GM12891 (cell line): Measurements from ENCODE around the gene CHPF.

Experiments used
- POLR2A ChIP-seq: IDR thresholded peaks from 2 replicates; pipeline ENCODE4 v1.6.1; 2011; ENCODE audit warnings: low read depth, low read length, control low read depth
- POLR2AphosphoS5 ChIP-seq: IDR thresholded peaks from 2 replicates; pipeline ENCODE4 v1.6.1; 2011; ENCODE audit warnings: low read depth, low read length, control low read depth
- POU2F2 ChIP-seq: IDR thresholded peaks from 2 replicates; pipeline ENCODE4 v1.6.1; 2011; ENCODE audit warnings: low read depth, mild to moderate bottlenecking, control low read depth, low read length, moderate library complexity
- SPI1 ChIP-seq: IDR thresholded peaks from 2 replicates; pipeline ENCODE4 v1.6.1; 2011; ENCODE audit warnings: low read depth, low read length, control low read depth

GRCh38 chr2:219570194-219570923, 26.8 kb upstream of the CHPF start:
- TF ChIP-seq POLR2A (no peak), POLR2AphosphoS5 (no peak), SPI1 (no peak), POU2F2 (no peak)
